Measurements from ENCODE around the gene ARHGEF4.

ARHGEF4 gene

GRCh38 chr2:130851624-130852382, 15.1 kb downstream of the ARHGEF4 start:
- DNase-seq (ENCODE audit: low spot score) = no peak

- no peak for DNase-seq (ENCODE audit: low spot score)
Observed at GRCh38 chr2:130852521-130853115, 15.9 kb downstream of the ARHGEF4 start.

- DNase-seq (ENCODE audit: low spot score) = no peak
Observed at GRCh38 chr2:130853391-130853790, 16.7 kb downstream of the ARHGEF4 start.

GRCh38 chr2:130854301-130854700, 17.6 kb downstream of the ARHGEF4 start:
- no peak for DNase-seq (ENCODE audit: low spot score)

GRCh38 chr2:130864830-130865800, 28.4 kb downstream of the ARHGEF4 start:
- DNase-seq (ENCODE audit: low spot score) = no peak

GRCh38 chr2:130869441-130870160, 32.9 kb downstream of the ARHGEF4 start:
- no peak for DNase-seq (ENCODE audit: low spot score)

- no peak for DNase-seq (ENCODE audit: low spot score)
Observed at GRCh38 chr2:130870161-130870485, 33.4 kb downstream of the ARHGEF4 start.

GRCh38 chr2:130870779-130871178, 34.1 kb downstream of the ARHGEF4 start:
- DNase-seq (ENCODE audit: low spot score) = no peak

- no peak for DNase-seq (ENCODE audit: low spot score)
Observed at GRCh38 chr2:130871843-130872740, 35.4 kb downstream of the ARHGEF4 start.

GRCh38 chr2:130872741-130873125, 36.0 kb downstream of the ARHGEF4 start:
- no peak for DNase-seq (ENCODE audit: low spot score)

- DNase-seq (ENCODE audit: low spot score) = peak; percentile 59
Observed at GRCh38 chr2:130873700-130874346, 37.1 kb downstream of the ARHGEF4 start.

GRCh38 chr2:130874512-130874911, 37.8 kb downstream of the ARHGEF4 start:
- DNase-seq (ENCODE audit: low spot score) = no peak

GRCh38 chr2:130875935-130876334, 39.2 kb downstream of the ARHGEF4 start:
- no peak for DNase-seq (ENCODE audit: low spot score)

GRCh38 chr2:130877258-130877657, 40.5 kb downstream of the ARHGEF4 start:
- no peak for DNase-seq (ENCODE audit: low spot score)

- no peak for DNase-seq (ENCODE audit: low spot score)
Observed at GRCh38 chr2:130878316-130878715, 41.6 kb downstream of the ARHGEF4 start.

- no peak for DNase-seq (ENCODE audit: low spot score)
Observed at GRCh38 chr2:130878933-130879332, 42.2 kb downstream of the ARHGEF4 start.

GRCh38 chr2:130882111-130882690, 45.5 kb downstream of the ARHGEF4 start:
- DNase-seq (ENCODE audit: low spot score) = no peak

GRCh38 chr2:130882991-130883390, 46.3 kb downstream of the ARHGEF4 start:
- DNase-seq (ENCODE audit: low spot score) = no peak

GRCh38 chr2:130883496-130883895, 46.8 kb downstream of the ARHGEF4 start:
- no peak for DNase-seq (ENCODE audit: low spot score)

- no peak for DNase-seq (ENCODE audit: low spot score)
Observed at GRCh38 chr2:130884013-130884412, 47.3 kb downstream of the ARHGEF4 start.

Measured in LoVo (cell line).